GM20000 (cell line): ENCODE results near the gene ACCSL.

ENCODE experiments used
- DNase-seq: peaks from one replicate; pipeline ENCODE4 v3.0.0; 2012; ENCODE audit warnings: low spot score
- TF ChIP-seq, protein P1 (sequence below): IDR thresholded peaks from 2 replicates; pipeline ENCODE4 v1.5.1; 2012; ENCODE audit warnings: mild to moderate bottlenecking, control low read depth; ENCODE audit errors: extremely low read depth, missing control alignments

The ACCSL gene

DNA sequence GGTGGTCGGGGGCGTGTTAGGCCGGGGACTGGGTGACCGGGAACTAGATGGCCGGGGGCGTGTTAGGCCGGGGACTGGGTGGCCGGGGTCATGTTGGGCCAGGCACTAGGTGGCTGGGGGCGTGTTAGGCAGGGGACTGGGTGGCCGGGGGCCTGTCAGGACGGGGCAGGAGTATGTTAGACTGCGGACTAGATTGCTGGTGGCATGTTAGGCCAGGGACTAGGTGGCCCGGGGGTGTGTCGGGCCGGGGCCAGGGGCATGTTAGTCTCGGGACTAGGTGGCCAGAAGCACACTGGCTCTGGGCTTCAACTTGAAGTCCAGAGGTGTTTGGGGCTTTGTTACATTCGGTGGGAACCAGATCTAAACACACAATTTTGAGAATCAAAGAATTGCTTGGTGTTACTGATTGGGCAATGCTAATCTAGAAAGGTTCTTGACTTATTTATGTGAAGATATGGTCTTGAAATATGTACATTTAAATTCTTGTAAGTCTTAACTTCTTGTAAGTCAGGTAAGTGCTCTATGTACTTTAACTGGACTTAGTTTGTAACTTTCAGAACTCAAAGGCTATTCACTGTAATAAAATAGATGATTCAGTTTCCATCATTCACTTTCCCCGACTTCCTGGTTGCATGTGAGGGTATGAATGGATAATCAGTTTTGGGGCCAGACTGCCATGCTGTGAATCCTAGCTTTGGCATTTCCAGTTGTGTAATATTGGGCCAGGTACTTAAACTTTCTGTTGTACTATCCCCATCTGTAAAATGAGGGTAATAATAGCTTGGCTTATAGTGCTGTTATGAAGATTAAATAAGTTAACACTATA, 48.8 kb downstream of the ACCSL start:
- TF ChIP-seq, protein P1, sequence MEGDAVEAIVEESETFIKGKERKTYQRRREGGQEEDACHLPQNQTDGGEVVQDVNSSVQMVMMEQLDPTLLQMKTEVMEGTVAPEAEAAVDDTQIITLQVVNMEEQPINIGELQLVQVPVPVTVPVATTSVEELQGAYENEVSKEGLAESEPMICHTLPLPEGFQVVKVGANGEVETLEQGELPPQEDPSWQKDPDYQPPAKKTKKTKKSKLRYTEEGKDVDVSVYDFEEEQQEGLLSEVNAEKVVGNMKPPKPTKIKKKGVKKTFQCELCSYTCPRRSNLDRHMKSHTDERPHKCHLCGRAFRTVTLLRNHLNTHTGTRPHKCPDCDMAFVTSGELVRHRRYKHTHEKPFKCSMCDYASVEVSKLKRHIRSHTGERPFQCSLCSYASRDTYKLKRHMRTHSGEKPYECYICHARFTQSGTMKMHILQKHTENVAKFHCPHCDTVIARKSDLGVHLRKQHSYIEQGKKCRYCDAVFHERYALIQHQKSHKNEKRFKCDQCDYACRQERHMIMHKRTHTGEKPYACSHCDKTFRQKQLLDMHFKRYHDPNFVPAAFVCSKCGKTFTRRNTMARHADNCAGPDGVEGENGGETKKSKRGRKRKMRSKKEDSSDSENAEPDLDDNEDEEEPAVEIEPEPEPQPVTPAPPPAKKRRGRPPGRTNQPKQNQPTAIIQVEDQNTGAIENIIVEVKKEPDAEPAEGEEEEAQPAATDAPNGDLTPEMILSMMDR, result no peak
- DNase-seq, result peak; percentile 23

DNA sequence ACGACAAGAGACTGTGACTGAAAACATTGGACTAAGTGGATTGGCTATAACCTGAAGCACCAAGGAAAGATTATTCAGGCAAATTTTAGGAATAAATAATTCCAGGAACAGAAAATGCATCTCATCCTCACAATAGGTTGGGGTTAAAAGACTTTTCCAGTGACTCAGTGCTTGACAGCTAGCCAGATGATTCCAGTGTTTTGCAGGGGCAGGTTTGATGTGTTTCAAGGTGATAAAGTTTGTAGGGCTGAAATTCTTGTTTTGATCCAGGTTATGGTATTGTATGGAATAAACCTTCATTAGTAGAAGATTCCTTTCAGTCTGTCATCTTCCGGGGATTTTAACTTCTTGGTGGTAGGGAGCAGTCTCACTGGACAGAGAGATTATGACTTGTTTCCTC, 50.0 kb downstream of the ACCSL start:
- TF ChIP-seq, protein P1, result no peak
- DNase-seq, result no peak

DNA sequence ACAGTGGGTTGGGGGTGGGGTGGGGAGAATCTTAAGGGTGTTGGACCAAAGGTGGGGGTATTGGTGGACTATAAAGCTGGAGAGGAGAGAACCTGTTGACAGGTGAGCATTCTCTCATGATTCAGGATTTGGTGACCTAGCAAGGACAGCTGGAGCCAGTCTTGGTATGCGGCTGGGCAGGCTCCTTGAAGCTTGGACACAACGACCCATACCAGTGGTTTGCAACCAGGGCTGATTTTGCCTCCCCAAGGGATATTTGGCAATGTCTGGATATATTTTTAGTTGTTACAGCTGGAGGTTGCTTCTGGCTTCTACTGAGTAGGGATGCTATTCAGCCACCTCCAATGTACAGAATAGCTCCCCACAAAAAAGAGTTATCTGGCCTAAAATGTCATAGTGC, 53.3 kb downstream of the ACCSL start:
- TF ChIP-seq, protein P1, result no peak
- no peak for DNase-seq

DNA sequence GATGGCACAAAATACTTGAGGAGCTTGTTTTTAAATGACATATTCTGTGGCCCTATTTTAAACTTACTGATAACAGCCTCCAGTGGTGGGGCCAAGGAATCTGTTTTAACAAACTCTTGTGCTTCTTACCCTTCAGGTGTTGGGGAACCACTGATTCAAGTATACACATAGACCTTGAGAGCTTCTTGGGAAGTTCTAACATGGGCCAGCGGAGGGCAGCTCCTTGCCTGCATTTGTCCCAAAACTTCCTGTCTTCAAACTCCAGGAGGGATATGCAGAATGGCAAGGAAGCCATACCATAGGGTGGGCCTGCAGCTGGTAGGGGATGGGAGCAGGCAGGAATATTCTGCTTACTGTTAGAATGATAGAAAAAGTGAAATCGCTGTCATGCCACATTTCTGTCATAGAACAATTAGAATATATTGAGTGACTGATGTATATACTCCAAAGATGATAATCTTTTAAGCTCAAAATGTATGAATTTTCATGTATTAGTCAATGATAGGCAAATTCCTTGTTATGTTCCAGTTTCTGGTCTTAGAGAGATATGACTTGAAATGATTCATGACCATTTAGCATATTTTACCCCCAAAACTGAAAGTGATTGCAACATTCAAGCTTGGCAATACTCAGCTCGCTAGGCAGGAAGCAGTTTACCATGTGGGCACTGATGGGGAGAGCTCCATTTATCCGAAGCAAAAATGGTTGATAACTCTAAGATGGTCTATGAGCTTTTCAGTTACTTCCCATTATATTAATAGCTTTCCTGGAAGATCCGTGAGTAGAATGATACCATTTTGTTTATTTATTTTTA, 56.9 kb downstream of the ACCSL start:
- TF ChIP-seq, protein P1, result no peak
- DNase-seq, result no peak

DNA sequence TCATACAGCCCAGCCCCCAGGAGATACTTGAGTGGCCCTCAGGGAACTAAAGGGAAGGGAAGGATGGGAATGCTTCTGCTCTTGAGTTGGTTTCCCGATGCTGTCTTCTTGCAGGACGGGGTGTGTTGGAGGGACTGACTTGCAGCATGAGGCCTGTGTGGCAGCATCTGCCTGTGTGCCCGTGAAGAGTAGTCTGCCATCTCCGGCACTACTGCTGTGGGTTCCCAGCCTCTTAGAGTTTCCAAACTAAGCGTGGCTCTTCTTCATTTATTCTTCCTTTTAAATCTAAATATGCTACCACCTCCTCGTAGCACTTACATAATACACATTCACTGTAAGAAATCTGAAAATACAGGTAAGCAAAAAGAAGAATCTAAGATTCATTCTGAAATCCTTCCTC, 60.5 kb downstream of the ACCSL start:
- TF ChIP-seq, protein P1, result no peak
- DNase-seq, result no peak
